Hindlimb muscle (tissue), 1 donor: ENCODE results near the gene RNU5B-1. TPM values are rescaled to one million over a fixed set of nuclear protein-coding genes. Genes with fewer than 3 reads are reported as not detected.

Experiments used
- DNase-seq: peaks from one replicate; pipeline ENCODE4 v3.0.0-alpha.2; 2013
- polyA plus RNA-seq: library from polyadenylated mRNA; unstranded; fragments of 120-200 nt; gene quantifications from one replicate; pipeline ENCODE4 v1.2.1, GENCODE V29; 2013; ENCODE audit not compliant: insufficient read length

RNU5B-1 gene
- polyA plus RNA-seq, 1 donor = not detected

- DNase-seq = no peak
Measured at GRCh38 chr15:65328506-65329287, 24.2 kb downstream of the RNU5B-1 start.

GRCh38 chr15:65329288-65329983 is 25.0 kb downstream of the RNU5B-1 start:
- no peak for DNase-seq

- no peak for DNase-seq
Measured at GRCh38 chr15:65329984-65330735, 25.7 kb downstream of the RNU5B-1 start.

- DNase-seq = no peak
Measured at GRCh38 chr15:65330934-65331645, 26.6 kb downstream of the RNU5B-1 start.

DNA sequence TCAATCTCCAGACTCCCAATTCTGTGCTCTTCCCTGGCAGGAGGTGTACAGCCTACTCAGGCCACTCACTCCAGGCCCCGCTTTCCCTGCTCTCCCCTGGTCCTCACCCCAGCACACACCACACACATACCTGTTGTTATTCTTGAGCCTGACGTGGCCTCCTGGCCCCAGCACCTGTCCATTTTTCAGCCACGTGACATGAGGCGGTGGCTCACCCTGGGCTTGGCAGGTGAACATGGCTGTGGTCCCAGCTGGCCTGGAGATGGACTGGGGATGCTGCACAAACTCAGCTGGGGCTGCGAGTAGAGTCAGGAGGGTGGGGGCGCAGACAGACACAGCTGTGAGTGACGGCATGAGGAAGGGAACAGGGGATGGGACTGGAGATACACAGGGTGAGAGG is 27.3 kb downstream of the RNU5B-1 start:
- DNase-seq = no peak

DNA sequence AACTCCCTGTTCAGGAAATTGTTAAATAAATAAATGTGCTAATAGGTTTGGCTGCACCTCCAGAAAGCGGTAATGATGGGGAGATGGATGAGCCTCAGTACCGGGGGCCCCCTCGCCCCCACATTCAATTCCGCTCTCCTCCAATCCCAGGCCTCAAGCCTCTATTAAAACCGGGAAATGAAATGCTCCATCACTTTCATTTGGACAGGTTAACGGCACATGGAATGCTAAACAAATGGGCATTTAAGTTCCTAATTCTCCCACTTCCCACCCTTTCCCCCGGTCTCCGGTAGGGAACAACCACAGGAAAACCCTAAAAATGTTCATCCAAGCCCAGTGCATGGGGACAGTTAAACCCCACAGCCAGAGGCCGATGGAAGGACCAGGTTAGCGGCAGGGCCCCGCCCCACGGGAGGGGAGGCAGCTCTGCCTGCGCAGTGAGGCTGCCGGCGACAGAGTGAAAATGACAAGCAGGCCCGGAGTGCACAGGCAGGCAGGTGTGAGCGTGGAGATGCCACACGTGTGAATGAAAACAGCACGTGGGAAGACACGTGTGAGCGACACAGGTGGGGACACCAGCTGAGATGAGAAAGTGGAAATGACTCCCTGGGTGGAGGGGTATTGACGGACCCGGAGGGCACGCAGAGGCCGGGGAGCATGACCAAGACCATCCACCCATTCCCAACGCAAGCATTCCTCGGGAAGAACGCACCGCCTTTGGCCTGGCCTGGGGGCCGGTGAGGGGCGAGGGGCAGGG is 28.1 kb downstream of the RNU5B-1 start:
- no peak for DNase-seq

- no peak for DNase-seq
Measured at GRCh38 chr15:65333148-65333820, 28.8 kb downstream of the RNU5B-1 start.

- DNase-seq = no peak
Measured at GRCh38 chr15:65333856-65334255, 29.4 kb downstream of the RNU5B-1 start.

DNA sequence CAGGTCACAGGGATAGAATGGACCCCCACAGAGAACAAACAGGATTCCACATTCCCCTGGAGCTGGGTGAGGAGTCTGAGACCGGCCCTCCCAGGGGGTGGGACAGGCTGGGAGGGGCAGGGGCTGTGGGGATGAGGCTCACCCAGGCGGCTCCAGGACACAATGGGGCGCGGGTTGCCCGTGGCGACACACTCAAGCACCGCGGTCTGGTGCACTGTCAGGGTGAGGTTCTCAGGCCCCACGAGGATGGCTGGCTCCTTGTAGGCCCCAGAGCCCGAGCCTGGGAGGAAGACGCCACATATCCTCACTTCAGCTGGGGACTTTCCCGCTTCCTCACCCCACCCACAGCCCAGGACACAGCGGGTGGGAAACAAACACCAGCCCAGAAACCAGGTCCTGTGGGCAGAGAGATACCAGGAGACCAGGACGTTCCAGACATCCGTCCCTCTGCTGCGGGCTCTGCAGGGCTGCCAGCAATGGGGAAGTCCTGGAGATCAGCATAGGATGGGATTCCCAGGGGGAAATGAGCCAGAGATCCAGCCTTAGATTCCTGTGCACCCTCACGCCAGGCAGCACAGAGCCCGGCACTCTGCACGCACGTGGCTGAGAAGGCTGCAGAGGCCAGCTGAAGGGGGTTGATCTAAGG is 30.2 kb downstream of the RNU5B-1 start:
- no peak for DNase-seq

DNA sequence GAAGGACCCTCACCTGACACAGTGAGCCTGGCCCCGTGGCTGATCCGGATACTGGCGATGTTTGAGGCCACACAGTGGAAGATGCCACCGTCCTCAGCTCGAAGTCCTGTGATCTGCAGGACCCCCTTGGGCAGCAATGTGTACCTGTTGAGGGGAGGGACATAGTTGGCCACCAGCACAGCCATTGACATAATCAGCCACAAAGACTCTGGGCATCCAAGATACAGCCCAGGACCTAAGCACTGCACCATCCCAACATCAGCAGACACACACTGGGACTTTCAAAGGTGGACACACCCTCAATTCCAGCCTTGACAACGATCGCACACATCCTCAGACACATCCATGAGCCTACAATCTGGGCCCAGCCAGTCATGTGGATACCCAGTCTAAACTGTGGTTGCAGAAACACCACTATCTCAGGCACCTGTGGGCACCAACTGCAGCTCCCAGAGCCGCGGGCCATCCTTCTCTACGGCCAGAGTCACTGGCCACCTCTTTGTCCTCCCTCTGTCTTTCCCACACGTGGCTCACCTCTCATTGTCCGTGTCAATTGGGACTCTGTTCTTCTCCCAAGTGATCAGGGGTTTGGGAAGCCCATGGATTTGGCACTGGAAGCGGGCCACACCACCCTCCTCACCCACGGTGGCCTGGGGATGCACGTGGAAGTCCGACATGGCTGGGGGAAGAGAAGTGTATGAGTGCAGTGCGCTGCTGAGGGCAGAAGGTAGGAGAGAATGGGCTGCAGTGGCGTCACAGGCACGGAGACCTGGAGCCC is 31.0 kb downstream of the RNU5B-1 start:
- DNase-seq = no peak

DNA sequence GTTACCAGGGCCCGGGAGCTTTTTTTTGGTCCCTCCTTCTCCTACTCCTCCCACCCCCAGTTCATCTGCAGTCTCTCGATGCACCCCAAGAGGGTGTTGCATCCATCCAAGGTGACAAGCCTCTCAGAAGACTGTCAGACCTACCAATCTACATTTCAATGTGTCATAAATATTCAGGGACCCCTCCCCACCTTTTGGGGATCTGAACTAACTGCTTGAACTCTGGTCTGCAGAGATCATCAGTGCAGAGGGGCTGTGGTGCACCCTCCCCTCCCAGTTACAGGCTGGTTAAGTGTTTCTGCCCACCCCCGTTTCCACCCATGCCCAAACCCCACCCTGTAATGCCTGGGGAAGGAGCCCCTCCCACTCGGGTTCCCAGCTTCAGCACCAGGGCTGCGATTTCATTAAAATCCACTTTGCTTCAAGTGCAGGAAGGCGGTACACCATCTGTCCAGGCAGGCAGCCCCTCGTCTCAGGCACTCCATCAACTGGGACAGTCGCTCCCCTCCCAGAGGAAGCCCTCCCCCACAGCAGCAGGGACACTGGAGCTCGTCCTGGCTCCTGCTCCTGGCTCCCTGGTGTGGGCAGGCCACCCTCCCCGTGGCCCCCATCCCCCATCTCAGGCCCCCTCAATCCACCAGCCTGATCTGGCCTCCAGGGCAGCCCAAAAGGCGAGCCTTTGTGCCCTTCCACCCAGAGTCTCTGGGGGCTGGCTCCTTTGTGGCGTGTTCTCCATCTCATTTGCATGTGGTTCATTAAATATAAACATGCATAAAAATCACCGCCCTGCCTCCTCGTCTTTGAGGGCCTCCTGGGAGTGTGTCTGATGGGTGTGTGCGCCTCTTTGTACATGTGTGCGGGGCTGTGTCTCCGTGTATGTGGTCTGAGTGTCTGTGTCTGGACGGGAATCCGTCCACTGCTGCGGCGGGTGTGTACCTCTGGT is 32.3 kb downstream of the RNU5B-1 start:
- DNase-seq = no peak

DNA sequence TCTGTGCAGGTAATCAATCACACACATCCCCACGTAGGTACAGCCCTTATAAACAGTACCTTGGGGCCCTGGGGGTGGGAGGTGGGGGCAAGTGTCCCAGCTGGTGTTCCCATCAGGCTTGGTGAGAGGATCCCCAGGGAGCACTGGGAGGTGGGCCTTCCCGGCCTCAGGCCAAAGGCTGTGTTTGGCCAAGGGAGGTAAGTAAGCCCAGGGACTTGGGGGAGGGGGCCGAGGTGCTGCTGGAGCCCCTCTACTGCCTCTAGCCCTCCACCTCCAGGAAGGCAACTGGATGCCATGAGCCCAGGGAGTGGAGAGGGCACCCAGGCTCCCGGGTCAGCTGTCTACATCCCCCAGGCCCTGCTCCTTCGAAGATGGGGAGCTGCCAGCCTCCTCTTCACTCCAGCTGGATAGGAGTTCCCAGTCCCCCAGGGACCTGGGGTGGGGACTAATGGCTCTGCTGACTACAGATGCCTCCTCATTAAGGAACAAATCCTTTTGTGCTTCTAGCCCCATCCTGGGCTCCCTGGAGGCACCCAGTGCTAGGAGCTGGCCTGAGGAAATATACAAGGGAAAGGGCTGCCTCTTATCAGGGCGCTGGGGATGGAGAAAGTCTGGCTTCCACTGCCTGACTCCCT is 33.1 kb downstream of the RNU5B-1 start:
- DNase-seq = no peak

GRCh38 chr15:65338366-65338765 is 33.9 kb downstream of the RNU5B-1 start:
- no peak for DNase-seq

GRCh38 chr15:65338823-65339222 is 34.3 kb downstream of the RNU5B-1 start:
- no peak for DNase-seq

- DNase-seq = no peak
Measured at GRCh38 chr15:65339416-65339815, 34.9 kb downstream of the RNU5B-1 start.

DNA sequence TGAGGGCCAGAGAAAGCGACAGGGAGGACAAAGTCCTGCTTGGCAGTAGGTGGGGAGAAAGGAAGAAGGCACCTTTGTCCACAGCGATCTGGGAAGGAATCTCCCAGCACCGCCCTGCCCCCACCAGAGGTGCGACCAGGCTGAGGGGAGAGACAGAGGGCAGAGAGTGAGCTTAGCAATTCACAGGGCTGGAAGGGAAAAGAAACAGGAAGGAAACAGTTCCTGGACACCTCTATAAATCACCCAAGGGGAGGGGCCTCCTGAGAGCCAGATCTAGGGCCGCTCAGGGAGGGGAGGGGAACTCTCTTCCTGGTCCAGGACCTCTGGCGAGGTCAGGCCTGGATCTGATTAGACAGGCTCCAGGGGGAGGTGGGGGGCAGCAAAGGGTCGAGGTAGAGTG is 35.4 kb downstream of the RNU5B-1 start:
- no peak for DNase-seq

GRCh38 chr15:65342493-65342892 is 38.0 kb downstream of the RNU5B-1 start:
- no peak for DNase-seq

GRCh38 chr15:65343374-65343981 is 39.0 kb downstream of the RNU5B-1 start:
- no peak for DNase-seq
